SK-N-MC (cell line): ENCODE data around the gene ZBTB7C.

Source experiments
- DNase-seq: peaks from one replicate; pipeline ENCODE4 v3.0.0-alpha.2; 2011; ENCODE audit warnings: low read depth, low spot score
- H3K27ac ChIP-seq: fragments of 200-600 bp; sonication (generic); 2 replicates; pipeline ENCODE4 v1.5.1; 2016; ENCODE audit warnings: mixed run types
- H3K36me3 ChIP-seq: fragments of 200-600 bp; sonication (generic); 2 replicates; pipeline ENCODE4 v1.6.1; 2017; ENCODE audit warnings: antibody characterized with exemption, low read length, mixed read lengths; ENCODE audit not compliant: insufficient read depth
- H3K4me3 ChIP-seq: fragments of 200-600 bp; sonication (generic); 2 replicates; pipeline ENCODE4 v1.5.1; 2016
- H3K9ac ChIP-seq: fragments of 200-600 bp; sonication (generic); 2 replicates; pipeline ENCODE4 v1.8.0; 2017; ENCODE audit warnings: mixed run types, mixed read lengths; ENCODE audit not compliant: insufficient read length
- H3K9me3 ChIP-seq: fragments of 200-600 bp; sonication (generic); 2 replicates; pipeline ENCODE4 v1.6.1; 2017; ENCODE audit warnings: low read depth, mild to moderate bottlenecking, antibody characterized with exemption, low read length, moderate library complexity, mixed read lengths
- EZH2 ChIP-seq: fragments of 200-600 bp; sonication (generic); IDR thresholded peaks from one replicate; pipeline ENCODE4 v1.6.1; 2017; ENCODE audit warnings: antibody characterized with exemption
- FOXP2 ChIP-seq: optimal IDR thresholded peaks from 2 replicates; pipeline ENCODE3; 2011; ENCODE audit warnings: mild to moderate bottlenecking, moderate library complexity; ENCODE audit not compliant: insufficient read depth; ENCODE audit errors: extremely low read length, control extremely low read depth
- POLR2AphosphoS5 ChIP-seq: IDR thresholded peaks from 2 replicates; pipeline ENCODE4 v1.6.1; 2012; ENCODE audit warnings: mild to moderate bottlenecking, low read depth, low read length, borderline replicate concordance

ZBTB7C gene

DNA sequence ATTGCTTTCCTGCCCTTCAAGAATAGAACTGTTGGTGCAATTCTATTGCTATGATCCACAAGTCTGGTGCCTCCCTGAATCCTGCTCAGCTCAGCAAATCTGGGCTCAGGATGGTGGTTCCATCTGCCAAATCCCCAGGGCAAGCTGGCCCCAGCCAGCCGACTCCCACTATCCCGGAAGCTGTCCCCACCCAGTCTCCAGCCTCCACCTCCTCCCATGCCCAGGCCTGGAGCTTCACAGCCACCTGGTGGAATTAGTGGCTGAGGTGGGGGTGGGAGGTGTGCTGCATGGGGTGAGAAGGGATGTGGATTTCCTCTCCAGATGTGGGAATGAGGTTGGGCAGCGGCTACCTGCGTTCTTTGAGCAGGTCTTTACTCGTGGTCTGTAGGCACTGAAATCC, 359.4 kb downstream of the ZBTB7C start:
- no peak for DNase-seq
- Histone ChIP-seq H3K4me3 (no peak overlapping the region), H3K27ac (no peak overlapping the region), H3K9ac (no peak overlapping the region), H3K9me3 (no peaks in the 10 kb centered on the region), H3K36me3 (no peaks in the 10 kb centered on the region)
- TF ChIP-seq POLR2AphosphoS5: no peak
- TF ChIP-seq FOXP2: no peak
- TF ChIP-seq EZH2: no peak

DNA sequence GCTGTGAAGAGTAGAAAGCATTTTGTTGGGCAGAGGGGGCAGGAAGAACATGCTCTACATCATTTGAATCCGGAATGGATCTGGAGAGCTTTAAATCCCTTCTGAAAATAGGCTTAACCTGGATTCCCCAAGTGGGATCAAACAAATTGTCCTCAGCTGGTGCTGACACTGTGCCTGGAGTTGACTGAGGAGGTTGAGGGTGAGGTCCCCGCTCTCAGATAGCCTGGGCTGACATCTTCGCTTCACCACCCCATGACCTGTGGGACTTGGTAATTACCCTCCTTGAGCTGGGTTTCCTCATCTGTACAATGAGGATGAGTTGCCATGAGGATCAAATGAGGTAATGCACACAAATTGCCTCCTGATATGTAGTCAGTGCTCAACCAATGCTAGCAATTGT, 360.9 kb downstream of the ZBTB7C start:
- no peak for DNase-seq
- TF ChIP-seq POLR2AphosphoS5 (no peak), FOXP2 (no peak), EZH2 (no peak)

DNA sequence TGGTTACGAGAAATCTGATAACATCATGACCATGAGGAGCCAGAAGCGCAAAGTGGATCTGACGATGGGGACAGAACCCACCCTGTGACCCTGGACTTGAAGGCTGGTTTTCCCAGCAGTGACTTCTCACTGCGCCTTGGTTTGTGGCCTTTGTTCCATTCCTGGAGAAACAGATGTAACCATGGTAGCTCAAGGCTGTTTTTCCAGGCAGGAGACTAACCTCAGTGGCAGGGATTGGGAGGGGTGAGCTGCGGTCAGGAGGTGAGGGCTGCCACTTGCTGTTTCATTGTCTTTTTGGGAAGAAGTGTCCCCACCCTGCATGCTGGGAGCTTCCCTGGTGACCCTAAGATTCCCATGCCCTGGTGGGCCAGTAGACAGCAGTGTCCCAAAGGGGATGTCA, 362.3 kb downstream of the ZBTB7C start:
- H3K27ac ChIP-seq: no peak overlapping the region
- no peaks in the 10 kb centered on the region for H3K36me3 ChIP-seq
- DNase-seq: no peak
- no peaks in the 10 kb centered on the region for H3K9me3 ChIP-seq
- no peak overlapping the region for H3K4me3 ChIP-seq
- H3K9ac ChIP-seq: no peak overlapping the region
- TF ChIP-seq EZH2 (no peak), POLR2AphosphoS5 (no peak), FOXP2 (no peak)

More for the DNA sequence above, 360.9 kb downstream of the ZBTB7C start:
- H3K27ac ChIP-seq: no peak overlapping the region
- no peaks in the 10 kb centered on the region for H3K9me3 ChIP-seq
- no peak overlapping the region for H3K4me3 ChIP-seq
- H3K9ac ChIP-seq: no peak overlapping the region
- no peaks in the 10 kb centered on the region for H3K36me3 ChIP-seq

DNA sequence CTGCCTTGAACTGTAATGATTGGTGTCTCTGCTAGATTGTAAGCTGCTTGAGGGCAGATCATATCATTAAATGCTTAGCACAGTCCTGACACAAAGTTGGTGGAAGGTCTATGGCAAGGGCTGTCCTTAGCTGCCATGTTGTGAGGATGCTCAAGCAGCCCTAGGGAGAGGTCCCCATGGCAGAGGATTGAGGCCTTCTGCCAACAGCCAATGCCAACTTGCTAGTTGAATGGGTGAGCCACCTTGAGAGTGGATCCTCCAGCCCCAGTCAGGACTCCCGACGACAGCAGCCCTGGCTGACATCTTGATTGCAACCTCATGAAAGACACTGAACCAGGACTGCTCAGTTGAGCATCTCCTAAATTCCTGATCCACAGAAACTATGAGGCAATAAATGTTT, 363.4 kb downstream of the ZBTB7C start:
- H3K9me3 ChIP-seq: no peaks in the 10 kb centered on the region
- no peak overlapping the region for H3K4me3 ChIP-seq
- H3K9ac ChIP-seq: no peak overlapping the region
- TF ChIP-seq POLR2AphosphoS5: no peak
- H3K27ac ChIP-seq: no peak overlapping the region
- no peaks in the 10 kb centered on the region for H3K36me3 ChIP-seq
- DNase-seq: no peak

DNA sequence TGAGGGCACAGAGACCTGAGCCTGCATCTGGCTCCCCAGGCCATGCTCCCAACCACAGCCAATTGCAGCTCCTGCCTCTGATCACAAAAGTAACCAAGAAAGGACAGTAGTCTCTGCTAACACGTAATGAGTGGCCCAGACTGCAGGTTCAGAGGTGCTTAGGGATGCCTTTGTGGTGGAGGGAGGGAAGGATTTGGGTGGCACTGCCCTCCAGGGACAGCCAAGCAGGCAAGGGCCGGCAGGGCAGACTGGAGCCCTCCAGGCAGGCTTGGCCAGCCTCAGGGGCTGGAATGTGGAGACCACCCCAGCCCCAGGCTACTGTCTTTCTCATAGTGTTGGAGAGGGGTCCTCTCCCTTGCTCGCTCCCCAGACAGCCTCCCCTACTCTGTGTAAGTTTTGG, 364.2 kb downstream of the ZBTB7C start:
- no peak overlapping the region for H3K27ac ChIP-seq
- no peaks in the 10 kb centered on the region for H3K9me3 ChIP-seq
- DNase-seq: no peak
- TF ChIP-seq POLR2AphosphoS5: no peak
- no peak for TF ChIP-seq FOXP2
- no peak for TF ChIP-seq EZH2
- H3K9ac ChIP-seq: no peak overlapping the region
- no peak overlapping the region for H3K4me3 ChIP-seq
- no peaks in the 10 kb centered on the region for H3K36me3 ChIP-seq

DNA sequence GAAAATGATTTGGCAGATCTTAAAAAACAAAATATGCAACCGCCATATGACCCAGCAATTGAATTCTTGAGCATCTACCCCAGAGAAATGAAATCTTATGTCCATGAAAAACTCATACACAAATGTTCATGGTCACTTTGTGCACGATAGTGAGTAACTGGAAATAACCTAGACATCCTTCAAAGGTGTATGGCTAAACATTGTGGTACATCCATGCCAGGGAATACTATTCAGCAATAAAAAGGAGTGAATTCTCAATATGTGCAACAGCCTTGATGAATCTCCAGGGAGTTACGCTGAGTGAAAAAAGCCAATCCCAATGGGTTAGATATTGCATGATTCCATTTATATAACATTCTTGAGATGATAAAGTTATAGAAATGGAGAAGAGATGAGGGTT, 366.0 kb downstream of the ZBTB7C start:
- Histone ChIP-seq H3K36me3 (no peaks in the 10 kb centered on the region), H3K9ac (no peak overlapping the region), H3K9me3 (no peaks in the 10 kb centered on the region), H3K4me3 (no peak overlapping the region), H3K27ac (no peak overlapping the region)
- TF ChIP-seq POLR2AphosphoS5: no peak
- no peak for TF ChIP-seq EZH2
- no peak for TF ChIP-seq FOXP2
- DNase-seq: no peak

DNA sequence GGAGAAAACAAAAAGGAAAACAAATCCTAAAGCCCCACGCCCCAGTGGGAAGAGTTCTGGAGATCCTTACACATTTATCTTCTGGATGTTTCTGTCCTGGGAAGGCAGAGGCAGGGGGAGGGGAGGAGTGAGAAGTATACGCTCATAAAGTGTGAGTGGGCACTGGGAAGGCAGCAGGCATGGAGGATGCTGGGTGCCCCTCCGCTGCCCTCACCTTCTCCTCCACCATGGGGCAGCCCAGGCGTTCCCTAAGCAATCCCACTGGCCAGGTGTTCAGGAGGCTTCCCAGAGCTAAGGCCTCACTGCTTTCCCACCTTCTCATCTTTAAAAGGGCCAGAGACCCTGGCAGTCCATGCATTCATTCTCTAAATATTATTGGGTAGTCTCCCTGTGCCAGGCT, 366.8 kb downstream of the ZBTB7C start:
- Histone ChIP-seq H3K27ac (no peak overlapping the region), H3K4me3 (no peak overlapping the region), H3K9me3 (no peaks in the 10 kb centered on the region), H3K36me3 (no peaks in the 10 kb centered on the region), H3K9ac (no peak overlapping the region)
- TF ChIP-seq EZH2: no peak
- TF ChIP-seq POLR2AphosphoS5: no peak
- no peak for TF ChIP-seq FOXP2
- no peak for DNase-seq

DNA sequence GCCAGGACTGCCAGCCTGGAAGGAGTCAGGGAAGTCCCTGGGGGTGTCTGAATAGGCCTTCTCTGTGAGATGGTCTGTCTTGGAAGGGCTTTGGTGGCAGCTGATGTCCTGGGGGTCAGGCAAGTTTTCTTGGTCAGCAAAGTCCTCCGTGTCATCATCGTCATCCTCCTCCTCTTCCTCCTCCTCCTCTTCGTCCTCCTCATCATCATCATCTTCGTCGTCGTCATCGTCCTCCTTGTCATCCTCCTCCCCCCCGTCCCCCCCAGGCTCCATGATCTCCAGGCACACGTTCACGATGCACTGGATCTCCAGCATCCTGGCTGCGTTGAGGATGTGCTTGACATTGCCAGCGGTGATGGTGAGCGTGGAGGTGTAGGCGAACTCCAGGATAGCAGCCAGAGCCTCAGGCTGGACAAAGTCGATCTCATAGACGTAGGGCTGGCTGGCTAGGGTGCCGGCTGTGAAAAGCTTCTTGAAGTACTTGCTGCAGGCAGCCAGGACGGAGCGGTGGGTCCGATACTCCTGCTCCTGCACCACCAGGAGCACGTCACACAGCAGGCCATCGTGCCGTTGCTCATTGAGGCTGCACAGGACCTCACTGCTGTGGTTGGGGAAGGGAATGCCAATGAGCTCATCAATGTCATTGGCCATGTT, 368.6 kb downstream of the ZBTB7C start:
- H3K36me3 ChIP-seq: no peaks in the 10 kb centered on the region
- no peak overlapping the region for H3K27ac ChIP-seq
- no peak overlapping the region for H3K9ac ChIP-seq
- H3K9me3 ChIP-seq: no peaks in the 10 kb centered on the region
- no peak overlapping the region for H3K4me3 ChIP-seq
- no peak for DNase-seq
- TF ChIP-seq FOXP2: no peak
- TF ChIP-seq POLR2AphosphoS5: no peak
- no peak for TF ChIP-seq EZH2

DNA sequence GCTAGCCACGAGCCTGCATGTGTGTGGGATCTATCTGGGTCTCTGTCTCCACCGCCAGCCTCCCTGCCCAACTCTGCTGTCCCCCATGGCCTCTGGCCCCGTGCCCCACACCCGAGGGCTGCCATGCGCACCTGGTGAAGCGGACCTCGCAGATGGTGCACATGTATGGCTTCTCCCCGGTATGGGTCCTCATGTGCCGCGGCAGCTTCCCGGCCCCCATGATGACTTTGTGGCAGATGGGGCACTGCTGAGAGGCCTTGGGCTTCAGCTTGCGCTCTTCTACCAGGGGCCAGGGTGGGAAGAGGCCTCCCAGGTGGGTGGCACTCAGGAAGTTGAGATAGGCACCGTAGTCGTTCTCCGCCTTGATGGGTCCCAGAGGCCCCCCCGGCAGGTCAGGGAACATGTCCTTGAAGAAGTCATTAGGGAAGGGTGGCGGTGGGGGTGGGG, 369.4 kb downstream of the ZBTB7C start:
- TF ChIP-seq POLR2AphosphoS5 (no peak), FOXP2 (no peak), EZH2 (no peak)
- Histone ChIP-seq H3K27ac (no peak overlapping the region), H3K9me3 (no peaks in the 10 kb centered on the region), H3K4me3 (no peak overlapping the region), H3K9ac (no peak overlapping the region), H3K36me3 (no peaks in the 10 kb centered on the region)
- no peak for DNase-seq
